ENCODE data around the gene SMYD2.

The SMYD2 gene

DNA sequence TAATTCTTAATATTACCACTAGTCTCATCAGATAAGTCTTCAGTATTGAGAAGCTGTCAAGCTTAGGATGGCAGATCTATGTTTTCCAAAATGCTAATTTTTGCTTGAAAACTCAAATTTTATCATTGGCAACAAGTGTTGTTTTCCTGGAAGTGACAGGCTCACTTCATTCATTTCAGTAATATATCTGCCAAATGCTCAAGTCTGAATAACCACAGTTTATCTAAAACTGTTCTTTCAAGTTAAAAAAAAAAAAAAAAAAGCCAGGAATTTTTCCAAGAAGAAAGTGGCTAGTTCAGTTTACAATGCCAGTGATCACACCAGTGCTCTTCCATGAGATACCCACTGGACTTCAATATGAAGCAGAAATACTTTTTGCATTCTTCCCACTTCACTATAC is 20.6 kb downstream of the SMYD2 start:
- Histone ChIP-seq H3K9ac (ENCODE audit: low read length in 5 of 5) (no peak overlapping the region), H3K27ac (ENCODE audit: low read depth, low read length) (no peak overlapping the region), H3K4me3 (ENCODE audit: low read depth in 1 of 5, low read length in 5 of 5) (no peak overlapping the region), H3K27me3 (ENCODE audit: control insufficient read depth in 5 of 5, insufficient read depth in 4 of 5, low read length in 5 of 5) (no peaks in the 10 kb centered on the region), H3K9me3 (ENCODE audit: control insufficient read depth in 5 of 5, low read length in 5 of 5) (no peaks in the 10 kb centered on the region), H3K36me3 (ENCODE audit: control insufficient read depth in 5 of 5, insufficient read depth in 5 of 5, low read length in 5 of 5) (no peaks in the 10 kb centered on the region), H3K4me1 (ENCODE audit: control insufficient read depth in 5 of 5, insufficient read depth in 5 of 5, low read length in 5 of 5) (peaks cover 3 to 22% (median 20%) of the 10 kb centered on the region in 5 donors)

DNA sequence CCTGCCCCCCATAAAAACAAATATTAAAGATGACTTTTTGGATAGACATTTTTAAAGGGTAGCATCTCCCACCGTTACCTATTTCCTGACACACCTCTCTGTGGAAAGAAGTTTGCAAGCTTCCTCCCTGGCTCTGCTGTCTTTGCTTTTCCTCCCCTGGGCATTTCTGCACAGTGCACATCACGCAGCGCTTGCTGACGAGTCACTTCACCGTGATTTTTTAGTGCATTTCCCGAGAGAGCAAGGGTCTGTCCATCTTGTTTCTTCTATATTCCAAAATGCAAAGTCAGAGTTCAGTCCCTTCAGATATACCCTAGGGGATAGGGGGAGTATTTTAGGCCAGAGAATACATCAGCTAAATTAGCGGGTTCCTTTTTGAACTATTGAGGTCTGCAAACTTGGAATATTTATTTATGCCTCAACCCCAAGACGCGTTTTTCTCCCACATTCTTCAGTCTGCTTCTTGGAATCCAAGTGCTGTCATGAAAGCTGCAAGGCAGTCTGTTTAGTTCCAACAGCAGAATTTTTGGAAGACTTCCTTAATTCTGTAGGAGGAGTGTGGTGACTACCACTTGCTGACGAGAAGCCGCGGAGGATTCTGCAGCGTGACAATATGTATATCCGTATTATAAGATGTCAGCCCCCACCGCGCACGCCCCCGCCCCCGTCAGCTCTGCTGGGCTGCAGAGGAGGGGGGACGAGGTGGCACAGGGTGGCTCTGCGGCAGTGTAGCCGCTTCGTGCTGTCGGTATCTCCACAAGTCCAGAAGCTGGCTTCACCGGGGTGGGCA is 22.4 kb downstream of the SMYD2 start:
- H3K9me3 ChIP-seq (ENCODE audit: control insufficient read depth in 5 of 5, low read length in 5 of 5) = no peaks in the 10 kb centered on the region
- H3K4me3 ChIP-seq (ENCODE audit: low read depth in 1 of 5, low read length in 5 of 5) = peak overlapping the region; percentile 1 to 42 (median 36)
- peaks cover 3 to 14% (median 10%) of the 10 kb centered on the region in 5 donors for H3K4me1 ChIP-seq (ENCODE audit: control insufficient read depth in 5 of 5, insufficient read depth in 5 of 5, low read length in 5 of 5)
- no peaks in the 10 kb centered on the region for H3K36me3 ChIP-seq (ENCODE audit: control insufficient read depth in 5 of 5, insufficient read depth in 5 of 5, low read length in 5 of 5)
- peak overlapping the region; percentile 37 for H3K27ac ChIP-seq (ENCODE audit: low read depth, low read length)
- peak overlapping the region in 1 of 5 donors; percentile 38 for H3K9ac ChIP-seq (ENCODE audit: low read length in 5 of 5)
- no peaks in the 10 kb centered on the region for H3K27me3 ChIP-seq (ENCODE audit: control insufficient read depth in 5 of 5, insufficient read depth in 4 of 5, low read length in 5 of 5)

DNA sequence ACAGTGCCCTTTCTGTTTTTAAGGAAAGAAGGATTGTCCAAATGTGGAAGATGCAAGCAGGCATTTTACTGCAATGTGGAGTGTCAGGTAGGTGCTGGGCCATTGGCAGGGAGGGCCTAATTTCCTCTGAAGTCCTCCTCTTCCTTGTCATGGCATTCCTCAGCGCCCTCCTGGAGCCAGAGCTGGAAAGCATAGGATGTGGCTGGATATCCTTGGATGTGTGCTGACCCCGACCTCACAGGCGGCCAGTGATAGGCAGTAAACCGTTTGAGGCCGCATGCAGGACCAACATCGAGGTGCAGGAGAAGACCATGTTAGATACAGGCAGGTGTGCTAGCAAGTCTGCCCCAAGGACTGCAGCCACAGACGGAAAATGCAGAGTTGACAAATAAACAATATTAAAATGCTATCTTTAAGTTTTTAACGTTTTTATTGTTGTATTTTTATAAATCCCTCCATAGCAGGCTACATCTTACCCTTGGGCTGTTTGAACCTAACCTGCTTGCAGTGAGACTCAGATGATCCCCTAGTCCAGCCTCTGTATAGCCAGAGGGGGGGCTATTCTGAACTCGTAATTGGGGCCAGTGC is 24.3 kb downstream of the SMYD2 start:
- H3K36me3 ChIP-seq (ENCODE audit: control insufficient read depth in 5 of 5, insufficient read depth in 5 of 5, low read length in 5 of 5) = no peaks in the 10 kb centered on the region
- no peaks in the 10 kb centered on the region for H3K9me3 ChIP-seq (ENCODE audit: control insufficient read depth in 5 of 5, low read length in 5 of 5)
- no peak overlapping the region for H3K27ac ChIP-seq (ENCODE audit: low read depth, low read length)
- peaks cover 3 to 21% (median 16%) of the 10 kb centered on the region in 5 donors for H3K4me1 ChIP-seq (ENCODE audit: control insufficient read depth in 5 of 5, insufficient read depth in 5 of 5, low read length in 5 of 5)
- no peaks in the 10 kb centered on the region for H3K27me3 ChIP-seq (ENCODE audit: control insufficient read depth in 5 of 5, insufficient read depth in 4 of 5, low read length in 5 of 5)
- H3K4me3 ChIP-seq (ENCODE audit: low read depth in 1 of 5, low read length in 5 of 5) = no peak overlapping the region
- H3K9ac ChIP-seq (ENCODE audit: low read length in 5 of 5) = no peak overlapping the region

DNA sequence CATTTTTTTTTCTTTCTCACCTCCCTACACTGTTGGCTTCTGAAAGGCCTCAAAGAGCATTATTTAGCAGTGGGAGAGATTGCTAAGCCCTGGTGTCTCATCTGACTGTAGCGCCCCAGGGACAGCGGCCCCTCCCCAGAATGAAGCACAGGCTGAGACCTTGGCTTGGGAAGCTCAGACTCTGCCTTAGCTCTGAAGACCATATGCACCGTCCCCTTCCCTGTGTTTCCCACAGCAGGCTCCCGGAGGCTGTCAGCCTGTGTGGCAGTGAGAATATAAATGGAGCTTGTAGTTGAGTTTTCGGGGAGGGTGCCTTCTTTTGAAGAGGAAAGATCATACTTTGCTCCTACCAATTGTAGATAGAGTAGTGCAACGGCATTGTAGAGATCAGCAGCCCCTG is 25.3 kb downstream of the SMYD2 start:
- H3K9ac ChIP-seq (ENCODE audit: low read length in 5 of 5) = no peak overlapping the region
- no peak overlapping the region for H3K4me3 ChIP-seq (ENCODE audit: low read depth in 1 of 5, low read length in 5 of 5)
- peaks cover 3 to 24% (median 17%) of the 10 kb centered on the region in 5 donors for H3K4me1 ChIP-seq (ENCODE audit: control insufficient read depth in 5 of 5, insufficient read depth in 5 of 5, low read length in 5 of 5)
- H3K27ac ChIP-seq (ENCODE audit: low read depth, low read length) = no peak overlapping the region
- no peaks in the 10 kb centered on the region for H3K27me3 ChIP-seq (ENCODE audit: control insufficient read depth in 5 of 5, insufficient read depth in 4 of 5, low read length in 5 of 5)
- H3K9me3 ChIP-seq (ENCODE audit: control insufficient read depth in 5 of 5, low read length in 5 of 5) = no peaks in the 10 kb centered on the region
- H3K36me3 ChIP-seq (ENCODE audit: control insufficient read depth in 5 of 5, insufficient read depth in 5 of 5, low read length in 5 of 5) = no peaks in the 10 kb centered on the region

DNA sequence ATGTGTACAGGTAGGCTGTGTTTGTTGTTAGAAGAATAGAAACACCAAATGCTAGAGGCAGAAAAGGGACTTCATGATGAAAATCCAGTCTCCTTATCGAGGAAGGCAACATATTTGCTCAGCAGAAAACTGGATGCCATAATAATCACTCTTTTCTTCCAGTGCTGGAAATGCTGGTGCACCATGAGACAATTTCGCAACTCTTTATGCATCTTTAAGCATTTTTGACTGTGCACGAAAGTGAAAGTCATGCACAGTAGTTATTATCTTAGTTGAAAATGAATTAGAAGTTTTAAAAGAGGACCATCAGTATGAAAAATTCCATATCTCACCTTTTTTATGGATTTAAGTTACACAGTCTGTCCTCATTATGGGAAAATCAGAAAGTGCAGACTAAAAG is 29.1 kb downstream of the SMYD2 start:
- H3K27me3 ChIP-seq (ENCODE audit: control insufficient read depth in 5 of 5, insufficient read depth in 4 of 5, low read length in 5 of 5) = no peaks in the 10 kb centered on the region
- H3K36me3 ChIP-seq (ENCODE audit: control insufficient read depth in 5 of 5, insufficient read depth in 5 of 5, low read length in 5 of 5) = peaks cover 0 to 3% (median 0%) of the 10 kb centered on the region in 5 donors
- peaks cover 0 to 10% (median 6%) of the 10 kb centered on the region in 5 donors for H3K4me1 ChIP-seq (ENCODE audit: control insufficient read depth in 5 of 5, insufficient read depth in 5 of 5, low read length in 5 of 5)
- peak overlapping the region in 2 of 5 donors; percentile 18 to 20 for H3K4me3 ChIP-seq (ENCODE audit: low read depth in 1 of 5, low read length in 5 of 5)
- no peaks in the 10 kb centered on the region for H3K9me3 ChIP-seq (ENCODE audit: control insufficient read depth in 5 of 5, low read length in 5 of 5)
- peak overlapping the region in 1 of 5 donors; percentile 5 for H3K9ac ChIP-seq (ENCODE audit: low read length in 5 of 5)
- no peak overlapping the region for H3K27ac ChIP-seq (ENCODE audit: low read depth, low read length)

DNA sequence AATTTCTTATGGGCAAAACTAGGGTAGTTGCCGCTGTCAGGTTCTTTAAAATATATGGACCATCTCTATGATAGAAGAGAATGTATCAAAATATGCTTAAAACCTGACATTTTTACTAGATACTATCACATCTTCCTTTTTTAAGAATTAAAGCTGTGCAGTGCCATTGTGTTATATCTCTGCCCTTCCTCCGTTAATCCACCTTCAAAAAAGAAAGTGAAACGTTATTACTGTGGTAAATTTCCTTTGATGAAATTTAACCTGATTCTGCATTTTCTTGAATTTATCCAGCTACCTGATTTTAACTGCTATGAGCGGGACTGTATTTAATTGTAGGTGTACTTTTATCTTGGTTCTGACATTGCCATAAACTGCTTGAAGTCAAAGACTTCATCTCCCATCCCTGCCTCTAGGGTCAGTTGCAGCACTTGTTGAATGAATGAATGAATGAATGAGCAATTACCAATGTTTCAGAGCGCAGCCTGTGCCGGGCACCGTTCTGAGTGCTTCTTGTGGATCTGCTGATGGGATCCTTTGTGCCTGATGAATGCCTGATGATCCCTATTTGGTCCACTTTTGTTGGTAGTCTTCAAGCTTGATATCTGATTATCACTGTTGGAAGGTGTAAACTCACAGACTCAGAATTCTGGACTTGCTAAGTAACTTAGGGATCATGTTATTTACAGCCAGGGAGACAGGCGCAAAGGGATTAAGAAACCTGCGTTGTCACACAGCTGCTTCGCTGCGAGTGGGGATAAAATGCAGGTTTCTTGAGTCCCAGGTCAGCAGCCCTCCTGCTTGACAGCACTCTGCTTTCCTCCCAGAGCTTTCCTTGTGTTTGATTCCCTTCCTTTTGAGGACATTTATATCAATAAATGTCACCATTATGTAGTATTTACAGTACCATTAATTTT is 30.1 kb downstream of the SMYD2 start:
- Histone ChIP-seq H3K9me3 (ENCODE audit: control insufficient read depth in 5 of 5, low read length in 5 of 5) (no peaks in the 10 kb centered on the region), H3K27ac (ENCODE audit: low read depth, low read length) (no peak overlapping the region), H3K4me1 (ENCODE audit: control insufficient read depth in 5 of 5, insufficient read depth in 5 of 5, low read length in 5 of 5) (peaks cover 0 to 10% (median 6%) of the 10 kb centered on the region in 5 donors), H3K9ac (ENCODE audit: low read length in 5 of 5) (no peak overlapping the region), H3K4me3 (ENCODE audit: low read depth in 1 of 5, low read length in 5 of 5) (peak overlapping the region in 1 of 5 donors; percentile 14), H3K27me3 (ENCODE audit: control insufficient read depth in 5 of 5, insufficient read depth in 4 of 5, low read length in 5 of 5) (no peaks in the 10 kb centered on the region), H3K36me3 (ENCODE audit: control insufficient read depth in 5 of 5, insufficient read depth in 5 of 5, low read length in 5 of 5) (peaks cover 0 to 9% (median 2%) of the 10 kb centered on the region in 5 donors)

DNA sequence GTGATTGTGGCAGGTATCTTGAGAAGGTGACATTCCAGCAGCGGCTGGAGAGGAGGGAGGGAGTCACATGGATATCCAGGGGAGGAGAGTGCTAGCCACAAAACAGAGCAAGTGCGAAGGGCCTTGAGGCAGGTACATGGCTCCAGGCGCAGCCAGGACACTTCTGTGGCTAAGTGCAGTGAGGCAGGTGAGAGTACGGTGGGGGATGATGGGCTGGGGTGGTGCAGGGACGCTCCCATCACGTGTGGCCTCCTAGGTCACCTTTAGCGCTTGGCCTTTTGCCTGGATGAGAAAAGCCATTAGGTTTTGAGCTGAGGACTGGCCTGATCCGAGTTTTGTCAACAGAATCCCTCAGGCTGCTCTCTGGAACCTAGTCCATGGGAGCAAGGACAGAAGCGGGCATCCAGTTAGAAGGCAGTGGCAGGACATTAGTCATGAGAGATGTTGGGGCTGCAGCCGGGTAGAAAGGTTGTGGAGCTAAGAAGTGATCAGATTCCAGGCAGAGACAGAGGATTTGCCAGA is 31.6 kb downstream of the SMYD2 start:
- no peak overlapping the region for H3K4me3 ChIP-seq (ENCODE audit: low read depth in 1 of 5, low read length in 5 of 5)
- no peak overlapping the region for H3K27ac ChIP-seq (ENCODE audit: low read depth, low read length)
- H3K9me3 ChIP-seq (ENCODE audit: control insufficient read depth in 5 of 5, low read length in 5 of 5) = no peaks in the 10 kb centered on the region
- H3K9ac ChIP-seq (ENCODE audit: low read length in 5 of 5) = no peak overlapping the region
- peaks cover 0 to 9% (median 2%) of the 10 kb centered on the region in 5 donors for H3K36me3 ChIP-seq (ENCODE audit: control insufficient read depth in 5 of 5, insufficient read depth in 5 of 5, low read length in 5 of 5)
- H3K4me1 ChIP-seq (ENCODE audit: control insufficient read depth in 5 of 5, insufficient read depth in 5 of 5, low read length in 5 of 5) = peaks cover 0 to 10% (median 6%) of the 10 kb centered on the region in 5 donors
- H3K27me3 ChIP-seq (ENCODE audit: control insufficient read depth in 5 of 5, insufficient read depth in 4 of 5, low read length in 5 of 5) = no peaks in the 10 kb centered on the region

DNA sequence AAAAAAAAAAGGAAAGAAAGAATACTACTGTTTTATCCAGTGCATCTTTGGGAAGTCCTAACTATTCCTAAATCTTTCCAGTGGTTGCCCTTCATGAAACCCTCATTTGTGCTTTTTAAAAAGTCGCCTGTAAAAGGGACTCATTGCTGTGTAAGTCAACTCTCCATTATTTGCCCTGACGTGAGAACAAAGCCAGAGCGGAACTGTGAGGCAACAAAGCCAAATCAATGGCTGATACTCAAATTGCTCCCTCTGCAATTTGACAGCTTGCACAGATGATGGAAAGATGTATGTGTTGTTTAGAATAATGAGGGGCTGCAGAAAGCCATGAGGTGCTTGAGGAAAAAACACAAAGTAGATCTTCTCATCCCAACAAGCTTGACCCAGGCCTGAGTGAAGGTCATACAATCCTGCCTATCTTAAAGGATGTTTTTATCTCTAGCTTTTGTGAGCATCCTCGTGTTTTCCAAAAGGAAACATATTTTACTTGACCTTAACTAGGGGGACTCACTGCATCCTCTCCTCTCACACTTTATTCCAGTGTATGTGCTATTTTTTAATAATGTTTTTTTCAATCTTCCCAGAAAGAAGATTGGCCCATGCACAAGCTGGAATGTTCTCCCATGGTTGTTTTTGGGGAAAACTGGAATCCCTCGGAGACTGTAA is 33.4 kb downstream of the SMYD2 start:
- Histone ChIP-seq H3K4me1 (ENCODE audit: control insufficient read depth in 5 of 5, insufficient read depth in 5 of 5, low read length in 5 of 5) (peaks cover 0 to 13% (median 6%) of the 10 kb centered on the region in 5 donors), H3K27ac (ENCODE audit: low read depth, low read length) (no peak overlapping the region), H3K4me3 (ENCODE audit: low read depth in 1 of 5, low read length in 5 of 5) (no peak overlapping the region), H3K27me3 (ENCODE audit: control insufficient read depth in 5 of 5, insufficient read depth in 4 of 5, low read length in 5 of 5) (no peaks in the 10 kb centered on the region), H3K9me3 (ENCODE audit: control insufficient read depth in 5 of 5, low read length in 5 of 5) (no peaks in the 10 kb centered on the region), H3K9ac (ENCODE audit: low read length in 5 of 5) (no peak overlapping the region), H3K36me3 (ENCODE audit: control insufficient read depth in 5 of 5, insufficient read depth in 5 of 5, low read length in 5 of 5) (peaks cover 0 to 14% (median 3%) of the 10 kb centered on the region in 5 donors)

DNA sequence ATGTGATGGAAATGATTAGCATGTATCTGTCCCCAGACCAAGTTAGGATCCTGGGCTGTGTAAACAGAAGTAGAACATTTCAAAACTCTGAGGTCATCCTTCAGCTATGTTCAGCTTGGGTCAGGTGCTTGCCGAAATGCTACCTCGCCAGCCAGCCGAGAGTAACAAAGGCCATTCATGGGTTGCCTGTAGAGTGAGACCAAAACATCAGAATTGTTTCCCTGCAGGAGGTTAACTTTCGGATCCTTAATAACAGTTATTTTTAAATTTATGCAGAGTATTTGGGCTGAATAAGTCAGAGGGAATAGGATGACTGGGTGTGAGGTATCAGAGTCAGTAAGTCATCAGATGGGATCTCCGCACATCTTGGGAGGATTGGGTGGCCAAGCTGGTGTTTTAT is 35.6 kb downstream of the SMYD2 start:
- Histone ChIP-seq H3K4me1 (ENCODE audit: control insufficient read depth in 5 of 5, insufficient read depth in 5 of 5, low read length in 5 of 5) (peaks cover 0 to 3% (median 0%) of the 10 kb centered on the region in 5 donors), H3K27me3 (ENCODE audit: control insufficient read depth in 5 of 5, insufficient read depth in 4 of 5, low read length in 5 of 5) (no peaks in the 10 kb centered on the region), H3K9me3 (ENCODE audit: control insufficient read depth in 5 of 5, low read length in 5 of 5) (no peaks in the 10 kb centered on the region), H3K4me3 (ENCODE audit: low read depth in 1 of 5, low read length in 5 of 5) (no peak overlapping the region), H3K36me3 (ENCODE audit: control insufficient read depth in 5 of 5, insufficient read depth in 5 of 5, low read length in 5 of 5) (peaks cover 3 to 18% (median 5%) of the 10 kb centered on the region in 5 donors), H3K9ac (ENCODE audit: low read length in 5 of 5) (no peak overlapping the region), H3K27ac (ENCODE audit: low read depth, low read length) (no peak overlapping the region)
